Vagina (tissue), 2 donors: ENCODE measurements around the gene TMEM144.

Experiments used
- POLR2A ChIP-seq, 2 donors: fragments of 450-650 bp; IDR thresholded peaks; one replicate each; pipeline ENCODE4 v1.6.1; 2017; ENCODE audit warnings: antibody characterized with exemption in 2 of 2, mild to moderate bottlenecking in 2 of 2, moderate library complexity in 2 of 2
- POLR2AphosphoS5 ChIP-seq, 2 donors: sonication (generic); formaldehyde crosslinking; IDR thresholded peaks; one replicate each; pipeline ENCODE4 v1.9.0; 2017; ENCODE audit warnings: antibody characterized with exemption in 2 of 2, mild to moderate bottlenecking in 2 of 2, low read depth in 1 of 2; ENCODE audit not compliant: insufficient read depth in 1 of 2
- TF ChIP-seq, protein P1 (sequence below), 3 experiments: fragments of 450-650 bp in 2 of 3; fragments of 200-600 bp in 1 of 3; sonication (generic) in 1 of 3; IDR thresholded peaks; one replicate each; pipeline ENCODE4 v1.5.1; 2017 to 2019; ENCODE audit warnings: antibody characterized with exemption in 3 of 3, mild to moderate bottlenecking in 2 of 3, moderate library complexity in 2 of 3

- TF ChIP-seq, protein P1, sequence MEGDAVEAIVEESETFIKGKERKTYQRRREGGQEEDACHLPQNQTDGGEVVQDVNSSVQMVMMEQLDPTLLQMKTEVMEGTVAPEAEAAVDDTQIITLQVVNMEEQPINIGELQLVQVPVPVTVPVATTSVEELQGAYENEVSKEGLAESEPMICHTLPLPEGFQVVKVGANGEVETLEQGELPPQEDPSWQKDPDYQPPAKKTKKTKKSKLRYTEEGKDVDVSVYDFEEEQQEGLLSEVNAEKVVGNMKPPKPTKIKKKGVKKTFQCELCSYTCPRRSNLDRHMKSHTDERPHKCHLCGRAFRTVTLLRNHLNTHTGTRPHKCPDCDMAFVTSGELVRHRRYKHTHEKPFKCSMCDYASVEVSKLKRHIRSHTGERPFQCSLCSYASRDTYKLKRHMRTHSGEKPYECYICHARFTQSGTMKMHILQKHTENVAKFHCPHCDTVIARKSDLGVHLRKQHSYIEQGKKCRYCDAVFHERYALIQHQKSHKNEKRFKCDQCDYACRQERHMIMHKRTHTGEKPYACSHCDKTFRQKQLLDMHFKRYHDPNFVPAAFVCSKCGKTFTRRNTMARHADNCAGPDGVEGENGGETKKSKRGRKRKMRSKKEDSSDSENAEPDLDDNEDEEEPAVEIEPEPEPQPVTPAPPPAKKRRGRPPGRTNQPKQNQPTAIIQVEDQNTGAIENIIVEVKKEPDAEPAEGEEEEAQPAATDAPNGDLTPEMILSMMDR (IDR thresholded peaks at IDR 0.05) = no peak
- TF ChIP-seq POLR2AphosphoS5 (IDR thresholded peaks at IDR 0.05; ENCODE audit: insufficient read depth in 1 of 2, low read depth in 1 of 2) (no peak), POLR2A (IDR thresholded peaks at IDR 0.05) (no peak)
Measured at GRCh38 chr4:158268553-158268952, 58.3 kb downstream of the TMEM144 start.
